Epithelial cell of esophagus (primary cell): ENCODE data around the gene ZGRF1.
"Not testable (repeated sequence)": the region's sequence is repeated elsewhere in the genome, so short reads cannot be mapped to it uniquely, and the experiment has no call there.

Source experiments
- DNase-seq: peaks from one replicate; pipeline ENCODE4 v3.0.0; 2010; ENCODE audit warnings: low read depth
- H3K4me3 ChIP-seq: 2 replicates; pipeline ENCODE4 v1.5.1; 2011; ENCODE audit warnings: mild to moderate bottlenecking, low read length, control low read depth
- TF ChIP-seq, protein P1 (sequence below): IDR thresholded peaks from 2 replicates; pipeline ENCODE4 v1.5.1; 2011; ENCODE audit warnings: low read depth, mild to moderate bottlenecking, low read length, control low read depth, inconsistent platforms; ENCODE audit not compliant: insufficient read depth; ENCODE audit errors: missing control alignments

ZGRF1 gene

DNA sequence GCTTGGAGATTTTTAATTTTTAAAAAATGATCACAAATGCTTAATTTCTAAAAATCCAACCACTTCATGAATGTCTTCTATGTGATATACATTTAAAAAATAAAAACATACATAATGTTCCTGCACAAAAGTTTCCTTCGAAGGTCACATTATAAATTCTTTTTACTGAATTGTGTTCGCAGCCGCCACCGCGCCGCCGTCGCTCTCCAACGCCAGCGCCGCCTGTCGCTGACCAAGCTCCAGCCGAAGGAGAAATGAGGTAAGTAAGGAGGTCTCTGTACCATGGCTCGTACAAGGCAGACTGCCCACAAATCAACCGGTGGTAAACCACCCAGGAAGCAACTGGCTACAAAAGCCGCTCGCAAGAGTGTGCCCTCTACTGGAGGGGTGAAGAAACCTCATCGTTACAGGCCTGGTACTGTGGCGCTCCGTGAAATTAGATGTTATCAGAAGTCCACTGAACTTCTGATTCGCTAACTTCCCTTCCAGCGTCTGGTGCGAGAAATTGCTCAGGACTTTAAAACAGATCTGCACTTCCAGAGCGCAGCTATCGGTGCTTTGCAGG is 71.9 kb downstream of the ZGRF1 start:
- TF ChIP-seq, protein P1, sequence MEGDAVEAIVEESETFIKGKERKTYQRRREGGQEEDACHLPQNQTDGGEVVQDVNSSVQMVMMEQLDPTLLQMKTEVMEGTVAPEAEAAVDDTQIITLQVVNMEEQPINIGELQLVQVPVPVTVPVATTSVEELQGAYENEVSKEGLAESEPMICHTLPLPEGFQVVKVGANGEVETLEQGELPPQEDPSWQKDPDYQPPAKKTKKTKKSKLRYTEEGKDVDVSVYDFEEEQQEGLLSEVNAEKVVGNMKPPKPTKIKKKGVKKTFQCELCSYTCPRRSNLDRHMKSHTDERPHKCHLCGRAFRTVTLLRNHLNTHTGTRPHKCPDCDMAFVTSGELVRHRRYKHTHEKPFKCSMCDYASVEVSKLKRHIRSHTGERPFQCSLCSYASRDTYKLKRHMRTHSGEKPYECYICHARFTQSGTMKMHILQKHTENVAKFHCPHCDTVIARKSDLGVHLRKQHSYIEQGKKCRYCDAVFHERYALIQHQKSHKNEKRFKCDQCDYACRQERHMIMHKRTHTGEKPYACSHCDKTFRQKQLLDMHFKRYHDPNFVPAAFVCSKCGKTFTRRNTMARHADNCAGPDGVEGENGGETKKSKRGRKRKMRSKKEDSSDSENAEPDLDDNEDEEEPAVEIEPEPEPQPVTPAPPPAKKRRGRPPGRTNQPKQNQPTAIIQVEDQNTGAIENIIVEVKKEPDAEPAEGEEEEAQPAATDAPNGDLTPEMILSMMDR = no peak
- no peak overlapping the region for H3K4me3 ChIP-seq
- no peak for DNase-seq

DNA sequence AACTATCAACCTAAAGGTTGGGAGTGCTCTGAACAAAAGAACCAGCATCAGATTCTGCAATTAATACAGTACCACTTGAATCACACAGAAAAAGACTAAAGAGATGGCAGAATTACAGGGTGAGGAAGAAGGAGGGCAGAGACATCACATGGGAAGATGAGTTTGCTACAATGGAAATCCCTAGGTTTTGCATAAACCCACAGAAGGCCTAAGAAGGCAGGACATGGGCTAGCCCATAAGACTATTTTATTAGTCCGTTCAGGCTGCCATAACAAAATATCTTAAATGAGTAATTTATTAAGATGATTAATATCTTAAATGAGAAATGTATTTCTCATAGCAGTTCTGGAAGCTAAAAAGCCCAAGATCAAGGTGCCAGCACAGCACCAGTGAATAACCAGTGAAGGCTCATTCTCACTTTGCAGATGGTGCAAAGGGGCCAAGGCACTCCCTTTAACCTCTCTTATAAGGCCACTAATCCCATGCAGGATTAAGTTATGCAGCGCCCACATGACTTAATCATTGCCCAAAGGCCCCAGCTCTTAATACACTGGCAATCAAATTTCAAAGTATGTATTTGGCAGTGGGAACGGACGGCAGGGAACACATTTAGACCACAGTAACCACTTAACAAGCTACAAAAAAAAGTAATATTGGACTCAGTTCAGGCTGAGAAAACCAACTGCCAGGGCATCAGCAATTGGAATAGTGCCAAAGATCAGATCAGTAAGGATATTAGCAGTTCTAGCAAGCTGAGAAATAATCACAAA is 73.1 kb downstream of the ZGRF1 start:
- TF ChIP-seq, protein P1 = no peak
- no peak overlapping the region for H3K4me3 ChIP-seq

DNA sequence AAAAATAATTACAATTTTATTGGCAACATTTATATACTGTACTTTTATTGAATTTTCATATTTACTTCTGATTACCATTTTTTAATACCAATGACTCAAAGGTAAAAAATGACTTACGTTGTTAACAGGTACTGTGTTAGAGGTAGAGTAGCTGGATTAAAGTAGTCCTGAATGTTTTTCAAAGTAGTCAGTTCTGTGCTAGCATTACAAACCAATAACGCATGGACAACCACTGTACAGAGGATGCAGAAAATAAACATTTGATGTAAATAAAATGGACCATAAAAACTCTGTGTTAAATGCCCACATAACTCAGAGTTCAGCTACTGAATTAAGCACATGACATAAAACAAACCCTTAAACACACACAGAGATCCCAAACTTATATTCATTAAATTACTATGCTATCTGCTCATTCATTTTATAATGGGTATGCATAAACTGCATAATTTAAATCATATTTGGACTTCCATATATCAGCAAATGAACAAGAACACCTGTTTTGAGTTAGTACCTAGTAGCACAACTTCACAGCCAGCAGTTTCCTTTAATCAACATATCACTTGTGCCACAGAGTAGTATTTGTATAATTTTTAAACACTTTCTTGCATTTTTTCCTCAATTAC is 74.3 kb downstream of the ZGRF1 start:
- DNase-seq = no peak
- no peak overlapping the region for H3K4me3 ChIP-seq
- TF ChIP-seq, protein P1 = no peak

More for the DNA sequence above, 73.1 kb downstream of the ZGRF1 start:
- DNase-seq = no peak

DNA sequence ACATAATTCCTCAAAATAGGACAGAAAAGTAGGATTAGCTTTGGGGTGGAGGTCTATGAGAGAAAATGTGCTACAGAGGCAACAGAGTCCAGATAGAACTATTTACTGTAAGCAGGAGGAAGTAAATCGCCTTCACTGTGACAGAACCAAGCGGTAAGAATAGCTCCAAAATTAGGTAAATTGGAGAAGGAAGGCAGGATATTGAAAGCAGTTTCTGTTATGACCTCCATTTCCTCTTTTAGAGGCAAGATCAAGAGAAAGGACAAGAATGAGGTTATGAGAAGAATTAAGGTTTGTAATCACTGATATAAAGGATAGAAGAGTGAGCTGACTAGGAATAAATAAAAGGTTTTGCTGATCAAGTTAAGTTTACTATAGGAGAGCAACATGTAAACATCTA is 76.6 kb downstream of the ZGRF1 start:
- H3K4me3 ChIP-seq = no peak overlapping the region
- DNase-seq = no peak
- TF ChIP-seq, protein P1 = no peak

DNA sequence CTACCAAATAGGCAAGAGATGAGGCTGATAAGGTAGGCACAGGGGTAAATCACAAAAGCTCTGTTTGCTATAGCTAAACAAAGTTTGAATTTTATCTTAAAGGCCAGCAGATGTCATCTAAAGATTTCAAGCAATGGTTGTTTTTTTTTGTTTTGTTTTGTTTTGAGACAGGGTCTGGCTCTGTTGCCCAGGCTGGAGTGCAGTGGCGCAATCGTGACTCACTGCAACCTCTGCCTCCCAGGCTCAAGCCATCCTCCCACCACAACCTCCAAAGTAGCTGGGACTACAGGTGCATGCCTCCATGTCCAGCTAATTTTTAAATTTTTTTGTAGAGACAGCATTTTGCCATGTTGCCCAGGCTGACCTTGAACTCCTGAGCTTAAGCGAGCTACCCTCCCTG is 77.7 kb downstream of the ZGRF1 start:
- DNase-seq = no peak
- TF ChIP-seq, protein P1 = no peak
- no peak overlapping the region for H3K4me3 ChIP-seq

DNA sequence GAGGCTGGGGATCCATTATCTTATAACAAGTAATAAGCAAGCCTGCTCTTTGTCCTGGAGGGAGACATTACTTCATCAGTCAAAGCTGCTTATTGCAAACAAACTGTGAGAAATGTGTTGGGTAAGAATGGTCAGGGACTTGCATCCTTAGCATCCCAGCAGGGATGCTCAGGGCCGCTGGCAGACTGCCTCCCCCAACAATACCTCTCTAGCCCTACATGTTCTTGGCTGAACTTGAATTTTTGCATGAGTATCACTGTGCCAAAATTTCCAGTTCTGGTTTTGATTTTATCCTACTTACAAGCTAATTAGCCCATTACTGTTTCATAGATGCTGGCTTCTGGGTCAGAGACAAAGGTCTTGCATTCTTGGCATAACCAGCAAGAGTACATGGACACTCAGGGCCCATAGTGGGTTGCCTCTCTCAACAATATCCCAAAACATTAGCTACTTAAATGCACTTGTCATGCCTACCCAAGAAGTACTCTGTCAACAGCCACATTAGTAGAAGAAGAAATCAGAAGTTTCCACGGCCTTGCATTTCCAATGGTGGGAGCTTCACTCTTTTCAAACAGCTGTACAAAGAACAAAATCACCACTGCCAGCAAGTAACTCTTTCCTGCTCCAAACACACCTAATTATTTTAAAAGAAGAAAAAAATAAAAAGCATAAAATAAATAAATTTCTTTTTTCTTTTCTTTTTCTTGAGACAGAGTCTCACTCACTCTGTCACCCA is 78.9 kb downstream of the ZGRF1 start:
- TF ChIP-seq, protein P1 = no peak
- H3K4me3 ChIP-seq = no peak overlapping the region
- DNase-seq = no peak

DNA sequence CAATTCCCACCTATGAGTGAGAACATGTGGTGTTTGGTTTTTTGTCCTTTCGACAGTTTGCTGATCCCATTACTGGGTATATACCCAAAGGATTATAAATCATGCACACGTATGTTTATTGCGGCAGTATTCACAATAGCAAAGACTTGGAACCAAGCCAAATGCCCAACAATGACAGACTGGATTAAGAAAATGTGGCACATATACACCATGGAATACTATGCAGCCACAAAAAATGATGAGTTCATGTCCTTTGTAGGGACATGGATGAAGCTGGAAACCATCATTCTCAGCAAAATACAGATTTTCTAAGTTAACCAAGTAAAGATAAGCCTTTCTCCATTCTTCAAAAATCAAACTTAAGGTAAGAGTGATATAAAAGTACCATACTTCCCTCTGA is 82.4 kb downstream of the ZGRF1 start:
- not testable (repeated sequence) for H3K4me3 ChIP-seq, DNase-seq
